Ishikawa (cell line): ENCODE data around the gene RNF186.

ENCODE experiments used
- CEBPB ChIP-seq: IDR thresholded peaks from 2 replicates; pipeline ENCODE4 v1.6.1; 2012
- CREB1 ChIP-seq: IDR thresholded peaks from 2 replicates; pipeline ENCODE4 v1.6.1; 2012; ENCODE audit warnings: low read depth
- EGR1 ChIP-seq: IDR thresholded peaks from 2 replicates; pipeline ENCODE4 v1.6.1; 2012
- EP300 ChIP-seq: IDR thresholded peaks from 2 replicates; pipeline ENCODE4 v1.6.1; 2012; ENCODE audit warnings: borderline replicate concordance
- FOXM1 ChIP-seq: IDR thresholded peaks from 2 replicates; pipeline ENCODE4 v1.6.1; 2012; ENCODE audit warnings: low read depth, borderline replicate concordance
- NFIC ChIP-seq: IDR thresholded peaks from 2 replicates; pipeline ENCODE4 v1.6.1; 2012
- RAD21 ChIP-seq: IDR thresholded peaks from 2 replicates; pipeline ENCODE4 v1.6.1; 2012; ENCODE audit warnings: low read depth
- TAF1 ChIP-seq: IDR thresholded peaks from 2 replicates; pipeline ENCODE4 v1.6.1; 2012; ENCODE audit warnings: low read depth, mild to moderate bottlenecking
- TCF12 ChIP-seq: IDR thresholded peaks from 2 replicates; pipeline ENCODE4 v1.6.1; 2012; ENCODE audit warnings: low read depth
- TEAD4 ChIP-seq: IDR thresholded peaks from 2 replicates; pipeline ENCODE4 v1.6.1; 2012
- YY1 ChIP-seq: IDR thresholded peaks from 2 replicates; pipeline ENCODE4 v1.6.1; 2012; ENCODE audit warnings: low read depth
- ZBTB7A ChIP-seq: IDR thresholded peaks from 2 replicates; pipeline ENCODE4 v1.6.1; 2012; ENCODE audit warnings: low read depth
- TF ChIP-seq, protein P1 (sequence below): IDR thresholded peaks from 2 replicates; pipeline ENCODE4 v1.6.1; 2012
- TF ChIP-seq, protein P2 (sequence below): IDR thresholded peaks from 2 replicates; pipeline ENCODE4 v1.6.1; 2012
- TF ChIP-seq, protein P3 (sequence below): IDR thresholded peaks from 2 replicates; pipeline ENCODE4 v1.6.1; 2012; ENCODE audit warnings: low read depth, mild to moderate bottlenecking

RNF186 gene

DNA sequence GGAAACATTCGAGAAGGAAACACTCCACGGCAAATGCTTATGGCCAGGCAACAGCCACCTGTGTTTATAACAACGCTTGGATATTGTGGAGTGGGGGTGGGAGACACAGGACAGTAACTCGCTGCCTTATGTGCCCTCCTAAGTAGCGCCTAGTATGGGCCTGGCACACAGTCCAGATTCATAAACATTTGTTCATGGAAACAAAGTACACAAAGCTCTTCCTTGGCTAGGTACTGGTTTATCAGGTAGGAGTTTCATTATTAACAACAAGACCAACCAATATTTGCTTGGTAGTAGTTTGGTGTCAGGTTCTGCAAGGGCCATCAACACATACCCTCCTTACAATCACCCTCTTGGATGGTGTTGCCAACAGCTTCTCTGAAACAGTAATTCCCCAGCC is 38.8 kb downstream of the RNF186 start:
- no peak for TF ChIP-seq TEAD4
- TF ChIP-seq, protein P1, sequence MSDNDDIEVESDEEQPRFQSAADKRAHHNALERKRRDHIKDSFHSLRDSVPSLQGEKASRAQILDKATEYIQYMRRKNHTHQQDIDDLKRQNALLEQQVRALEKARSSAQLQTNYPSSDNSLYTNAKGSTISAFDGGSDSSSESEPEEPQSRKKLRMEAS: no peak
- TF ChIP-seq ZBTB7A: no peak
- TF ChIP-seq, protein P2, sequence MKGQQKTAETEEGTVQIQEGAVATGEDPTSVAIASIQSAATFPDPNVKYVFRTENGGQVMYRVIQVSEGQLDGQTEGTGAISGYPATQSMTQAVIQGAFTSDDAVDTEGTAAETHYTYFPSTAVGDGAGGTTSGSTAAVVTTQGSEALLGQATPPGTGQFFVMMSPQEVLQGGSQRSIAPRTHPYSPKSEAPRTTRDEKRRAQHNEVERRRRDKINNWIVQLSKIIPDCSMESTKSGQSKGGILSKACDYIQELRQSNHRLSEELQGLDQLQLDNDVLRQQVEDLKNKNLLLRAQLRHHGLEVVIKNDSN: no peak
- TF ChIP-seq RAD21: no peak
- TF ChIP-seq YY1: no peak
- no peak for TF ChIP-seq TAF1
- TF ChIP-seq CREB1: no peak
- TF ChIP-seq FOXM1: no peak
- TF ChIP-seq CEBPB: no peak
- no peak for TF ChIP-seq EP300

DNA sequence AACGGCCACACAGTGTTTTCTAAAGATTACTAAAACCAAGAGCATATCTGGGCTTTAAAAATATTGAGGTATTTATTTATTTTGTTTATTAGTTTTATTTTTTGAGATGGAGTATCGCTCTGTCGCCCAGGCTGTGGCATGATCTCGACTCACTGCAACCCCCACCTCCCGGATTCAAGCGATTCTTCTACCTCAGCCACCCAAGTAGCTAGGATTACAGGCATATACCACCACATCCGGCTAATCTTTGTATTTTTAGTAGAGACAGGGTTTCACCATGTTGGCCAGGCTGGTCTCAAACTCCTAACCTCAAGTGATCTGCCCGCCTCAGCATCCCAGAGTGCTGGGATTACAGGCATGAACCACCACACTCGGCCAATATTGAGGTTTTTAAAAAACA is 39.3 kb downstream of the RNF186 start:
- TF ChIP-seq ZBTB7A (no peak), FOXM1 (no peak), TEAD4 (no peak), CEBPB (no peak), RAD21 (no peak), TAF1 (no peak), YY1 (no peak), TCF12 (no peak), CREB1 (no peak), EP300 (no peak), EGR1 (no peak), NFIC (no peak)
- TF ChIP-seq, protein P1: no peak
- TF ChIP-seq, protein P2: no peak
- TF ChIP-seq, protein P3, sequence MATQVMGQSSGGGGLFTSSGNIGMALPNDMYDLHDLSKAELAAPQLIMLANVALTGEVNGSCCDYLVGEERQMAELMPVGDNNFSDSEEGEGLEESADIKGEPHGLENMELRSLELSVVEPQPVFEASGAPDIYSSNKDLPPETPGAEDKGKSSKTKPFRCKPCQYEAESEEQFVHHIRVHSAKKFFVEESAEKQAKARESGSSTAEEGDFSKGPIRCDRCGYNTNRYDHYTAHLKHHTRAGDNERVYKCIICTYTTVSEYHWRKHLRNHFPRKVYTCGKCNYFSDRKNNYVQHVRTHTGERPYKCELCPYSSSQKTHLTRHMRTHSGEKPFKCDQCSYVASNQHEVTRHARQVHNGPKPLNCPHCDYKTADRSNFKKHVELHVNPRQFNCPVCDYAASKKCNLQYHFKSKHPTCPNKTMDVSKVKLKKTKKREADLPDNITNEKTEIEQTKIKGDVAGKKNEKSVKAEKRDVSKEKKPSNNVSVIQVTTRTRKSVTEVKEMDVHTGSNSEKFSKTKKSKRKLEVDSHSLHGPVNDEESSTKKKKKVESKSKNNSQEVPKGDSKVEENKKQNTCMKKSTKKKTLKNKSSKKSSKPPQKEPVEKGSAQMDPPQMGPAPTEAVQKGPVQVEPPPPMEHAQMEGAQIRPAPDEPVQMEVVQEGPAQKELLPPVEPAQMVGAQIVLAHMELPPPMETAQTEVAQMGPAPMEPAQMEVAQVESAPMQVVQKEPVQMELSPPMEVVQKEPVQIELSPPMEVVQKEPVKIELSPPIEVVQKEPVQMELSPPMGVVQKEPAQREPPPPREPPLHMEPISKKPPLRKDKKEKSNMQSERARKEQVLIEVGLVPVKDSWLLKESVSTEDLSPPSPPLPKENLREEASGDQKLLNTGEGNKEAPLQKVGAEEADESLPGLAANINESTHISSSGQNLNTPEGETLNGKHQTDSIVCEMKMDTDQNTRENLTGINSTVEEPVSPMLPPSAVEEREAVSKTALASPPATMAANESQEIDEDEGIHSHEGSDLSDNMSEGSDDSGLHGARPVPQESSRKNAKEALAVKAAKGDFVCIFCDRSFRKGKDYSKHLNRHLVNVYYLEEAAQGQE: no peak

DNA sequence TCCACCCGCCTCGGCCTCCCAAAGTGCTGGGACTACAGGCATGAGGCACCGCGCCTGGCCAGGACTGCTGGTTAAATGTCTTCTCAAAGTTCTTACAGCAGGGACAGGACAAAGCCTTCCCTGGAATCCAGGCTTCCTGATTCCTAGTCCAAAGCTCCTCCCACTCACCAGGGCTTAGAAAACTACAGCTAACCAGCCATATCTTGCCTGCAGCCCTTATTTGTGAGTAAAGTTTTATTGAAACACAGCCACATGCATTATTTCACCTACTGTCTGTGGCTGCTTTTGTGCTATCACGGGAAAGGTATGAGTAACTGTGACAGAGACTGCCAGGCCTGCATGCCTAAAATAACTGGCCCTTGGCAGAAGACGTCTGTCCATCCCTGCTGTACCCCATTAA is 39.8 kb downstream of the RNF186 start:
- TF ChIP-seq YY1: no peak
- no peak for TF ChIP-seq TEAD4
- TF ChIP-seq EGR1: no peak
- no peak for TF ChIP-seq ZBTB7A
- TF ChIP-seq, protein P1: no peak
- TF ChIP-seq, protein P3: no peak
- TF ChIP-seq TAF1: no peak
- TF ChIP-seq, protein P2: no peak
- TF ChIP-seq RAD21: no peak
- TF ChIP-seq CEBPB: no peak
- no peak for TF ChIP-seq FOXM1
- no peak for TF ChIP-seq NFIC
- TF ChIP-seq CREB1: no peak
- TF ChIP-seq EP300: no peak
- TF ChIP-seq TCF12: no peak

DNA sequence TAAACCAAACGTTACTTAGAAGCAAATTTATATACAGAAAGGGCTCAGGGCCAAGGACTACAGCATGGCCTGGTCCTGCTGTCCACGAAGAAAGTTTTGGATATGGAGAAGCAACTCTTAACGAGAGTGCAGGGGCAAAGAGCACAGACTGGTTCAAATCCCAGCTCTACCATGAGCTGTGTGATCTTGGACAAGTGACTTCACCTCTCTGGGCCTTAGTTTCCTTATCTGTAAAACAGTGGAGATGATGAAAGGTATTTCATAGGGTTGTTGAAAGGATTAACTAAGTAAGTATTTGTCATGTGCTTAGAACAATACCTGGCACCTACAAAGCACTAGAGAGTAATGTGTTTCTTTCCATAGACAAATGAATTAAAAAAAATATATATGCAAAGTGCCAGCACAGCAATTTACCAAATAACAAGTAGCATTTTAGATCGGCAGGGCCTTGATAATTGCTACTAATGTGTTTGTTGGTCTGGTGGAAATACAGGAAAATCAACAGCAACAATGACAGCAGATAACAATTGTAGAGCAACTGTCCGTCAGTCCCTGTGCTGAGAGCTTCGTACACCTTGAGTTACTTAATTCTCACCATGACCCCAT is 40.8 kb downstream of the RNF186 start:
- TF ChIP-seq CREB1: no peak
- no peak for TF ChIP-seq FOXM1
- no peak for TF ChIP-seq CEBPB
- TF ChIP-seq, protein P1: no peak
- TF ChIP-seq, protein P2: no peak
- TF ChIP-seq ZBTB7A: no peak
- TF ChIP-seq EP300: no peak
- TF ChIP-seq, protein P3: no peak
- no peak for TF ChIP-seq EGR1
- no peak for TF ChIP-seq RAD21
